Effector CD8-positive, alpha-beta T cell (primary cell): Measurements from ENCODE around the gene CR1.
"Not testable (repeated sequence)": the region's sequence is repeated elsewhere in the genome, so short reads cannot be mapped to it uniquely, and the experiment has no call there.

Source experiments
- DNase-seq: peaks from one replicate; lab custom pipeline; 2025; lab: John Stamatoyannopoulos, UW

CR1 gene

GRCh38 chr1:207673399-207673798, 177.4 kb downstream of the CR1 start:
- DNase-seq, result no peak

DNA sequence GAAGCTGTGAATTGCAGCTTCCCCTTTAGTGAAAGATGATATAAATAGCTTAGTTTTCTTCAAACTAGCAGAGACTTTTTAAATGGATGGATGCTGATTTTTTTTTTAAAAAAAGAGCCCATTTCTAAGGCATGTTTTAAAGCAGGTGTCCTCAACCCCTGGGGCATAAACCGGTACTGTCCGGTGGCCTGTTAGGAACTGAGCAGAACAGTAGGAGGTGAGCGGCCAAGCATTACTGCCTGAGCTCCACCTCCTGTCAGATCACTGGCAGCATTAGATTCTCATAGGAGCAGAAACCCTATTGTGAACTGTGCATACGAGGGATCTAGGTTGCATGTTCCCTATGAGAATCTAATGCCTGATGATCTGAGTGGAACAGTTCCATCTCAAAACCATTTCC, 180.2 kb downstream of the CR1 start:
- no peak for DNase-seq

DNA sequence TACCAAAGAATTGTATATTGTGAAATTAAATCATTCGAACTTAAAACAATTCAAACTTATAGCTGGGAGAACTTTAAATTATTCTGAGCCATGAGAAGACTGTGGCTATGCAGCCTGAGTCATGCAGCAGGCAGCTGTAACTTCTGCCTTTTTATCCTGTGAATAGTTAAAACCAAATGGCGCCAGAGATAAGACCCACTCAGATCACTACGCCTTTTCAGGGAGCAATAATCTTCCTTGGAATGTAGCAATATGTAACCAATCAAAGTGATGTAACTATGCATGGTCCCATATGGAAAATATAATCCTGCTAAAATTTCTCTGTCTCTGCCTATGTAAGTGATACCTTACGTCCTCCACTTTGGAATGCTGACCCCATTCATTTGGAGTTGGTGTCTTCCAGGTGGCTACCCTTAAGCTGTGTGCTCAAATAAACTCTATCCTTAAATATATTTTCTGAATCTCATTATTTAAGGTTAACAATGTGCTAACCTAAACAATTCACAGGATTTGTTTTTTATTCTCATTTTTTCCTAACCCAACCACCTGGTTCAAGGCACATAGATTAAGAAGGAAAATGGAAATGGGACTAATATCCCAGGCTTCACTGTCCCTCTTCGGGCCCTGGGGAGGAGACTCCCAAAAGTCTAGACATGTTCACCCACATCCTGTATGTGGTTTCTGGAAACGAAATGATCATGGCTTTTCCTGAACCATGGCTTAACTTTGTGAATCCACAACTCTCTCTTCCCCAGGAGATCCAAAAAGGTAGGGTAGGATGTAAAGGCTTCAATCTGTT, 184.8 kb downstream of the CR1 start:
- DNase-seq, result not testable (repeated sequence)

DNA sequence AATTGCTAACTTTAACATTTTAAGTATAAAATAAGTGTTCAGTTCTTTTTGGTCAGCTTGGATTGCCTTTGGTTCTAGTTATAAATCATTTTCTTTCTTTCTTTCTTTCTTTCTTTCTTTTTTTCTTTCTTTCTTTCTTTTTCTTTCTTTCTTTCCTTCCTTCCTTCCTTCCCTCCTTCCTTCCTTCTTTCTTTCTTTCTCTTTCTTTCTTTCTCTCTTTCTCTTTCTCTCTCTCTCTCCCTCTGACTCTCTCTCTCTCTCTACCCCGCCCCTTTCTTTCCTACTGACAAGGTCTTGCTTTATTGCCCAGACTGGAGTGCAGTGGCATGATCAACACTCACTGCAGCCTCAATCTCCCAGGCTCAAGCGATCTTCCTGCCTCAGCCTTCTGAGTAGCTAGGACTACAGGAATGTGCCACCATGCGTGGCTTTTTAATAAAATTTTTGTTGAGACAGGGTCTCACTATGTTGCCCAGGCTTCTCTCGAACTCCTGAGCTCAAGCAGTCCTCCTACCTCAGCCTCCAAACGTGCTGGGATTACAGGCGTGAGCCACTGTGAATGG, 187.0 kb downstream of the CR1 start:
- not testable (repeated sequence) for DNase-seq

DNA sequence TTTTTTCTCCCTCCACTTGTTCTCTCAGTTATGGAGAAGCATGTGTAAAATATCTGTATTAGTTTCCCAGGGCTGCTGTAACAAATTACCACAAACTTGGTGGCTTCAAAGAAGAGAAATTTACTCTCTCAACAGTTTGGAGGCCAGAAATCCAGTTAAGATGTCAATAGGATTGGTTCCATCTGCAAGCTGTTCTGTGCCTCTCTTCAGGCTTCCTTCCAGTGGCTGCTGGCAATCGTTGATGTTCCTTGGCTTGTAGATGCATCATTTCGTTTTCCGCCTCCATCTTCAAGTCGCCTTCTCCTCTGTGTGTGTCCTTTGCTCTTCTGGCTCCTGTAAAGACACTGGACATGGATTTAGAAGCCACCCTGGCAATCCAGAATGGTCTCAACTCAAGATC, 194.6 kb downstream of the CR1 start:
- not testable (repeated sequence) for DNase-seq

- DNase-seq, result no peak
Measured at GRCh38 chr1:207691010-207691409, 195.1 kb downstream of the CR1 start.
